HG03060 (cell line): ENCODE results near the gene LIMS1.
"Not testable (repeated sequence)": the region's sequence is repeated elsewhere in the genome, so short reads cannot be mapped to it uniquely, and the experiment has no call there.

Experiments used
- ATAC-seq: cut with Tn5 transposase; IDR thresholded peaks from one replicate; pipeline ENCODE4 v1.9.1; 2021; ENCODE audit warnings: low read depth, moderate number of reproducible peaks; ENCODE audit not compliant: unreplicated experiment

Gene LIMS1

DNA sequence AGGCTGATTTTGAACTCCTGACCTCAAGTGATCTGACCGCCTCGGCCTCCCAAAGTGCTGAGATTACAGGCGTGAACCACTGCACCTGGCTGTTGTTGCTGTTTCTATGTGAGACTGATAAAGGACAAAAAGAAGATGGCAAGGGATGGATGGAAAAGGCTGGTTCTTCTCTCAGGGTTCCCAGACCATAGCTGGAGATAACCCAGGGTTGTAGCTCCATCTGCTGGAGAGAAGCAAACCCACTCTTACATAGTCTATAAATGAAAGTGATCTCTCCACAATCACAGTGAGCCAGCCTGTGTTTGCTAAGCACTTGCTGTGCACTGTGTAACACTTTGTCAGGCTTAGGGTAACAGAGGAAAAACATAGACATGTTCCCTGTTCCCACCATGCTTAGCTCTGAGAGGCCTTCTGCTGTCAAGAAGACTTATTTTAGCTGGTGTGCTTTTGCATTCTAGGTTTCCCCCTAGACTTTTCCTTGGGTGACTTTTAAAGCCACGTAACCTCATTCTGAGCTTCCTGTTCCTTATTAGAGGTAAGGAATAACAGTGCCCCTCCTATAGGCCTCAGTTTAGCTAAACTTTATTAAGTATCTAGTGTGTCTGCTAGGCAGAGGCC is 49.7 kb downstream of the LIMS1 start:
- ATAC-seq, result peak; percentile 60

DNA sequence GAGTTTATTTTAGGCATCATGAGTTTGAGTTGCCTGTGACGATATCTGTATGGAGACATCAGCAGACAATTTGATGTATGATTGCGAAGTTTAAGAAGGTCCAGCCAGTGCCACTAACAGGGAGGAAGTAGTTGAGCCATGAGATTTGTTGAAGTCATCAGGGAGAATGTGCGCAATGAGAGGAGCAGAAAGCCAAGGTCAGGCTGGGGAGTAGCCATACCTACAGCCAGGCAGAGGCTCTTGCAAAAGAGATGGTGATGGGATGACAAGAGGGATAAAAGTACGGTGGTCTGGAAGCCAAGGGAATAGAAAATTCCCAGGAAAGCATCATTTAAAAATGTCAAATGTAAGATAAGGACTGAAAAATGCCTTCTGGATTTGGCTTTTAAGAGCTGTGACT is 51.2 kb downstream of the LIMS1 start:
- no peak for ATAC-seq

DNA sequence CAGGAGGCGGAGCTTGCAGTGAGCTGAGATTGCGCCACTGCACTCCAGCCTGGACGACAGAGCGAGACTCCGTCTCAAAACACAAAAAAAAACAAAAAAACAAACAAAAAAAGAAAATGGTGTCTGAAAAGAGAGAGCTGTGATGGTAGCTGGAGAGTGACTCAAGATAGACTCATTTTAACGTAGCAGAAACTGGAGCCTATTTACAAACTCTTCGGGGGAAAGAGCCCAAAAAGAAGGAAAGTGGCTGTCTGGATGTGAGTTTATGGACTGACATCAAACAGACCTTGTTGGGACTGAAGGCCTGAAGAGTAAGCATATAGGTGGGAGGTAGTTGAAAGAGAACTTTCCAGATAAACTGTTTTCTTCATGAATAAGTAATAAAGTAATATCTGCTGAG is 51.8 kb downstream of the LIMS1 start:
- no peak for ATAC-seq

DNA sequence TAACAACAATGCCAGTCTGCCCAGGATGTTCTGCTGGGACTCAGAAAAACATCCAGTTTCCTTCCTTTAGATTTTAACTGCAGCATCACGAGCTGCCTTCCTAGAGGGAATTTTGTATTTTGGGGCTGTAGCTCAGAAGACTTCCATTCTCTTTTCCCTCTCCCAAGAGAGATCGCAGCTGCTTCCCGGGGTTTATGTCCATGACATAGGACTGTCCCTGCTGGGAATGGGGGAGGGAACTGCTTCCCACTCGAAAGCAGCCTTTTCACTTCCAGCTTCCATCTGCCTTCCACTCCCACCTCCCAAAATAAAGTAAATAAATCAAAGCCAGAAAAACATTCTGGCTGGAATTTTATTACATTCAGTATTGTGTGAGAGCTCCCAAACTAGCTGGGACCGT is 52.4 kb downstream of the LIMS1 start:
- no peak for ATAC-seq

DNA sequence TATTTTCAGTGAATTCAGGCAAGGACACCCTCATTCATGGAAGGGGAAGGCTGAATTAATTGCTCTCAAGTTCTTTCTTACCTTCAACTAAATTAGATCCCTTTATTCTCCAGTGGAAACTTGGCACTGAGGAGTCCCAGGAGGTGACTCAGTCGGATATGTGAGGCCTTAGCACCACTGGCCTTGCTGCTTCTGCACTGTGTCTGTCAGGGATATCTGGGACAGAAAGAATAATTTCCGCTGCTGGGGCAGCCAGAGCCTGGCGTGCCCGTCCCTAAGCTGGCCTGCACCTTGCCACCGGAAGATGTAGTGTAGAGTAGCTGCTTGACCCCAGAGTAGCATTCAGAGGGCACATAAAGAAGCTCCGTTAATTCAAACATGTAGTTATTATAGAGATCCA is 53.4 kb downstream of the LIMS1 start:
- ATAC-seq, result no peak

DNA sequence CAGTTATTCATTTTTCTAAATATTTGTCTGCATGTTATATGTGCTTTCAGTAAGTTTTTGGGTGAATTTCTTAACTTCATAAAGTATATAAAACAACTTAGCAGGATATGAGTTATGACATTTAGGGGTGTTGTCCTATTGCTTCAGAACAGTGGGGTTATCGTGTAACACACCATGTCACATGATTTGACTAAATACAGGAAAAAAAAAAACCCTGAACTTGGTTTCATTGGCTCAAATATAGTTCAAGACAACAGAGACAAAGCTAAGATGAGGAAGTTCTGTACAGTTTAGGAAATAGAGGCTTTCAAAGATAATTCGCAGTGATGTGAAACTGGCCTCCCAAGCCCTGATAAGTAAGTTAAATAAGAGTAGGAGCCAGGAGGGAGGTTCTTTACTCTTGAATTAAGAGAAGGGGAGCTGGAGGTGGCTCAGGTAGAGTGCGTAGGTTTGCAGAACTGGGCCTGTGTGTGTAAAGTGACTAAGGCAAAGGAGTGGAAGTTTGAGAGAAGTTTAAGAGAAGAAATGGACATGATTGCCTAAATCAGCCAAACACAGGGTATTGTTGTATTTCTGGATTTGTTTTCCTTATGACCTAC is 53.9 kb downstream of the LIMS1 start:
- ATAC-seq, result peak; percentile 35

DNA sequence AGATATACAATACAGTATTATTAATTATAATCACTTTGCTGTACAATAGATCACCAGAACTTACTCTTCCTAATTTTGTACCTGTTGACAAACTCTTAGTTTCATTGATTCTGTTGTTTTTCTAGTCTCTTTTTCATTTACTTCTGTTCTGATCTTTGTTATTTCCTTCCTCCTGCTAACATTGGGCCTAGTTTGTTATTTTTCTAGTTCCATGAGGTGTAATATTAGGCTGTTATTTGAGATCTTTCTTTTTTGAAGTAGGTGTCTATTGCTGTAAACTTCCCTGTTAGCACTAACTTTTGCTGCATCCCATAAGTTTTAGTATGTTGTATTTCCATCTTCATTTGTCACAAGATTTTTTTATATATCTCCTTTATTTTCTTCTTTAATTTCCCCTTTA is 55.1 kb downstream of the LIMS1 start:
- ATAC-seq, result no peak

DNA sequence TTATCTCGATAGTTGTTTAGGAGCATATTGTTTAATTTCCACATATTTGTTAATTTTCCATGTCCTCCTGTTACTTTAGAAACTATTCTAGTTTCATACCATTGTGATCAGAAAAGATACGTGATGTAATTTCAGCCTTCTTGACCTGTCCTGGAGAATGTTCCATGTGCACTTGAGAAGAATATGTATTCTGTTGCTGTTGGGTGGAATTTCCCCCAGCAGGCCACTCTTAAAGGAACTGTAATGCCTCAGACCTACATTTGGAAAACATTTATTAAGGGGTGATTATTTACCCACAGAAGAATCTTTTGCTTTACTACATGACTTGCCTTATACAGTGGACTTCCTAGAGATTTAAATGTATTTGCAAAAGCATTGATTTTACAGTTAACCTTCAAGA is 55.5 kb downstream of the LIMS1 start:
- no peak for ATAC-seq

DNA sequence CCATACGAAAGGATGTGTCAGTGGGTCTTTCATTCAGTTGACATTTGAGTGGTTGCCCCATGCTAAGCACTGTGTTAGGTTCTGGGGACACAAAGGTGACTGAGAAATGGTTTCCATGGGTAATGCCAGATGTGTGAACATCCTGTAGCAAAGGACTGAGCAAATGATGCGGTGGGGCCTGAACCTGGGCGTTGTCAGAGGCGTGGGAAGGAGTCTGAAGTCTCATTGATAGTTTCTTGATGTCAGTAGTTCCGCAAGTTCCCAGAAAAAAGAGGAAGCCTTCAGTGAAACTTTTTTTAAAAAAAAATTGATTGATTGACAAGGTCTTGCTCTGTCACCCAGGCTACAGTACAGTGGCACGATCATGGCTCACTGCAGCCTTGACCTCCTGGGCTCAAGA is 56.9 kb downstream of the LIMS1 start:
- ATAC-seq, result no peak

DNA sequence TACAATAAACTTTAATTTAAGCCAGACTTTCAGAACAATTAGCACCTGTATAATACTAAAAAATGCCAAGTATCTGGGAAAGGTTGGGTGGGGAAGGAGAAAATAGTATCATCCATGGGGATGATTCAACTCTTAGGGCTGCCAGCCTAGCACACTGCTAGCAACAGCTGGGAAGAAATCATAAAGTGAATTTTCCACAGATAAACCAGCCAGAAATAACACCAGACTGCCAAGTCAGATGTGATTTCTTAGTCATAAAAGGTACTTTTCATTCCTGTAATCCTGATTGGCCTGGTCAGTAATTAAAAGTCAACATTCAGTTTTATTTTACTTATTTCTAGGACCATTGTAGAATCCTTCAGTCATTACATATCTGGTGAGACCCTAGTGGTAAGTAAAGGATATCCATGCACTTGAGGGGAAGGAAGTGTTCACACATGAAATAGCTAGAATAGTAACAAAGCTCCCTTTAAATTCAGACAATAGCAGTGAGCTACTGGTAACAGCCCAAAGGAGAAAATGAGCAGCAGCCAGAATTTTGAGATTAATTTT is 59.4 kb downstream of the LIMS1 start:
- ATAC-seq, result peak; percentile 5

DNA sequence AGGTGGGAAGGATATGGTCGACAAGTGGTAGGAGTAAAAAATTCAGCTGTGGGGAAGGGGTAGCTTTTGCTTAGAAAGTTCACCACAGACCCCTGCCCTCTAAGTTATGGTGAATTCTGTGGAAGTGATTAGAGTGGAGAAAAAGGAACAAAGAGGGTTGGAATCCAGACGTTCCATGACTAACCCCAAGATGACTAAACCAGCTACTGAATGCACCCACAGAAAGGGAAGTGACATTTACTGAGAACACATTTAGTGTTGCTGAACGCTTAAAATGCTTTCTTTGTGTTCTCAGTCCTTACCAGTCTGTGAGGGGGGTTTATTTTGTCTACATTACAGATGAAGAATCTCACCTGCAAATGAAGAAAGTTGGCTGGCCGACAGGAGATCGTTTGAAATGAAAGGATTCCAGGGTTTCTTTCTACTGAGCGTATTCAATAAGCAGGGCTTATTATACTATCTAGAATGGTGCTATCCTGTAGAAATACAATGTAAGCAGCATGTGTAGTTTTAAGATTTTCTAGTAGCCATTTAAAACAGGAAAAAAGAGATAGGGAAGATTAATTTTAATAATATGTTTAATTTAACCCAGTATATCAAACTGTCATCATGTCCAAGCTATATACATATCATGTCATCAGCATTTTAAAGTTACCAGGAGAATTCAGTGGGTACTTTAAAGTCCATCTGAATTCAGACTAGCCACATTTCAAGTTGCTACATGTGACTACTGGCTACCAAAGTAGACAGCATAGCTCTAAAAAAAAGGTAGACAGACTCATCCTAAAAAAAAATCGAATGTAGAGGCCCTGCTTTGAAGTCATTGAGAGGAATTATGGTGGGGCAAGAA is 60.1 kb downstream of the LIMS1 start:
- ATAC-seq, result peak; percentile 92

DNA sequence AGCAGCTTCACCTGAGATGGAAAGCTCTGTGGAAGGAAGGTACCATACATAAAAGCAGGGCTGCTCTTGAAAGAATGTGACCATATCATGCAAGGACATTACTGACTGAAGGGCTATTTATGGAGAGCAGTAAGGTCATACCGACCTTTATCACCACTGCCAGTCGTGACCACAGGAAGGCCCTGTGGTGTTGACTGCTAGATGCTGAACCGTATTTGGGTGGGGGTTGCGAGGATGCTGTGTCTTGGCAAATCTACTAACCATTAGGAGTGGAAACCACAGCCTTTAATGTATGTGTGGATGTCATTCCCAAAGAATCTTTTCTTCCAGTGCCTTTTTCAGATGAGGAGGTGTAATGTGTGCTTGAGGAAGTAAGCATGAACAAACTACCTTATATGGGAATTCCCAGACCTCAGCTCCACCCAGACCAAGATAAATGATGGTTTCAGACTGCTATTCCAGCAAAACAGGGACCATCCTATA is 60.8 kb downstream of the LIMS1 start:
- peak; percentile 48 for ATAC-seq

DNA sequence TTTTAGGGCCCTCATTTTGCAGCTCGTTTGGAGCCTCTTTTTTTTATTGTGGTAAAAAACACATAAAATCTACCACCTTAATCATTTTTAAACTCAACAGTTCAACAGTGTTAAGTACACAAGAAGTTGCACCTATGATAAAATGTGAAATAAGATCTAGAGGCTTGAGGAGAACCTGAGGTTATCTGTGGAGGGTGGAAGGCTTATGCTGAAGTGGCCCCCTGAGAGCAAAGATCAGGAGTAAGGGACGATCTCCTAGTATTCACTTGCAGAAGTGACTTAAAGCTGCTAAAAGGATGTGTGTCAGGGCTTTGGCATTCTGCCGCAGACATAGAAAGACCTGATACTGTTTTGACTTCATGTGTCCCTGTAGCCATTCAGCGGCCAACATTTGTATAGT is 61.5 kb downstream of the LIMS1 start:
- not testable (repeated sequence) for ATAC-seq

DNA sequence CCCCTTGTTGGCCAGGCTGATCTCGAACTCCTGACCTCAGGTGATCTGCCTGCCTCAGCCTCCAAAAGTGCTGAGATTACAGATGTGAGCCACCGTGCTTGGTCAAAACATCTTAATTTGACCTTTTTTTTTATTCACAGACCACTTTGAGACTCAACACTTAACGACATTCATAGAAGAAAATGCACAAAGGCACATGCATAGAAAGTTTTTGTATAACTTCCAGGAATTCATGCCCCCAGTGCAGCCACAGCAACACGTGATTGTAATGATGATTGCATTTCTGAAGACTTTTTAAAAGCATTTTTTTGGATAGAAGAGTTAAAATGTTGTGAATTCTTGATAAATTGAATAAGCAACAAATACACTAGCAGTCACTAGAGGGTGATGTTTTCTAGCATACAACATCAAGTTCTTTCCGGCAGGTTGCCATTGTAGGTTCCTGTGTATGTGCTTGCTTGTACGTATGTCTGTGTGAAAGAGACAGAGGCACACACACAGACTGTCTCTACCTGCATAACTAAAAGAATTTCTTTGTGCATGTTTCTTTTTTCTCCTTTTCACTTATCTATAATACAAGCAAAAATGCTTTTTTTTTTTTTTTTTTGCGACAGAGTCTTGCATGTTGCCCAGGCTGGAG is 63.0 kb downstream of the LIMS1 start:
- ATAC-seq, result not testable (repeated sequence)

DNA sequence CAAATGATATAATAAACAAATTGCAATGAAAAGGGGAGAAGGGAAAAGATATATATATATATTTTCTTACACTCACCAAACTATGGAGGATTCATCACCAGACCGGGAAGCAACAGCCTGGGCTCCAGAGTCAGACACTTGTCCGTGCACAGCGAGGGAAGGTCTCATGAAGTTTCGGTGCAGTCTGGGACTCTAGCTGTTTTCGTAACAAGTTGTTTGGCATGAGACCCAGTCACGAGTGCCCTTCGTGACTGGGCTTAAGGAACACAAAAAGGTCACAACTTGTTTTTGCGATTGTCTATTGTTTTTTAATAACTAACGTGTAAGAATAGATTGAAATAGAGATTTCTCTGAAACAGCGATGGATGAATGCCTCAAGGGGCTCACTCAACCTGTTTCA is 66.9 kb downstream of the LIMS1 start:
- not testable (repeated sequence) for ATAC-seq

DNA sequence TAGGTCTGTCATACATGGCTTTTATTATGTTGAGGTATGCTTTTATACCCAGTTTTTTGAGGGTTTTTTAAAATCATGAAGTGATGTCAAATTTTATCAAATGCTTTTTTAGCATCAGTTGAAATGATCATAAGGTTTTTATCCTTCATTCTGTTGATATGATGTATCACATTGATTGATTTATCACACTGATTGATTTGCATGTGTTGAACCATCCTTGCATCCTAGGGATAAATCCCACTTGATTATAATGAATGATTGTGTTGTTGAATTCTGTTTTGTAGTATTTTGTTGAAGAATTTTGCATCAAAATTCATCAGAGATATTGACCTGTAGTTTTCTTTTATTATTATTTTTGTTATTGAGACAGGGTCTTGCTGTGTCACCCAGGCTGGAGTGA is 68.2 kb downstream of the LIMS1 start:
- no peak for ATAC-seq

DNA sequence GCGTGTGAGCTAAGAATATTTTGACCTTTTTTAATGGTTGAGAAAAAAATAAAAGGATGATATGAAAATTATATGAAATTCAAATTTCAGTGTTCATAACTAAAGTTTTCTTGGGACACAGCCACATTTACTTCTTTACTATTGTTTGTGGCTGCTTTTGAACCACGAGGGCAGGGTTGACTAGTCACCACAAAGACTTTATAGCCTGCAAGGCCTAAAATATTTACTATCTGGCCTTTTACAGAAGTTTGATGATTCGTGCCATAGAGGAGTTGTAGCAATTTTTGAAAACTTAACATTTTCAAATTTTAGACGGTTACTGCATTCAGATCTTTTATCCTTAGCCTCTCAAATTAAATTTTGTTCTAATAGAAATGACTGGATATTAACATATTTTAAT is 69.9 kb downstream of the LIMS1 start:
- ATAC-seq, result no peak

DNA sequence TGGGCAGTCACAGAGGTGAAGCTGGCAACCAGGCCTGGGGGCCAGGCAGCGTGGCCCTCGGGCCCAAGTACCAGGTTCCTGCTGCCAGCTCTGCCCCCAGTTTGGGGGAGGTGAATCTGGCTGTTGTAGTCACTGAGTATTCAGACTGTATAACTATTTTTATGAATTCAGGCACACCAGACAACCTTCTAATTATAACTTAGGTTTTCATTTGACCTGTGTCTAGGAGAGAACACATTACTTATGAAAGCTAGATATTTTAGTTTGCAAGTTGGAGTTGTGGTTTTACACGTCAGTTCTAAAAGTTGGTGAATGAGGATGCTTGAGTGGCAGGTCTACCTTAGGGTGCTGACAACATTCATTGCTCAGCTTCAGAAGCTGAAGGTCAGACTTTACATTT is 71.7 kb downstream of the LIMS1 start:
- ATAC-seq, result peak; percentile 53

DNA sequence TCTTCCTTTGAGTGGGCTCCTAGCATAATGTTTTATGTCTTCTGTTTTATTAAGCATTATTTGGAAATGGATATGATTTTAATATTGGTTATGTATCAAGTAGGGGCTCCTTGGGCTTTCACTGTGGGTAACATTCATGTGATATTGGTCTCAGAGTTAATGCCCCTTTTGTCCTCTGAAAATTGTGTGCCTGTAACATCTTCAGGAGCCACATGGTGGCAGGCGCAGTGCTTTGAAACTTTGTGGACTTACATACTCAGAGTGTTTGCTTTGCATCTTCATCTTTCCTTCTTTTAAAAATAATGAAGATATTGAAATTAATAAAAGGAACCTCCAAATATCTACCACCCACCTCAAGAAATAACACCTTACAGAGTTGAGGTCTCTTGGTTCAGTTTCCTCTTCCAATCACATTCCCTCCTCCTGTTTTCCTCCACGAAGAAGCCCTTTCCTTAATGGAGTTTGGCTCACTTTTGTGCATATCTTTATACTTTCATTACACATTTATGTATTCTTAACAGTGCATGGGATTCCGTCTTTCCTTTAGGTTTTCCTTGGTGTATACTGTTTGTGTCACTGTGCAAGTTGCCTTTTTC is 73.5 kb downstream of the LIMS1 start:
- ATAC-seq, result no peak

DNA sequence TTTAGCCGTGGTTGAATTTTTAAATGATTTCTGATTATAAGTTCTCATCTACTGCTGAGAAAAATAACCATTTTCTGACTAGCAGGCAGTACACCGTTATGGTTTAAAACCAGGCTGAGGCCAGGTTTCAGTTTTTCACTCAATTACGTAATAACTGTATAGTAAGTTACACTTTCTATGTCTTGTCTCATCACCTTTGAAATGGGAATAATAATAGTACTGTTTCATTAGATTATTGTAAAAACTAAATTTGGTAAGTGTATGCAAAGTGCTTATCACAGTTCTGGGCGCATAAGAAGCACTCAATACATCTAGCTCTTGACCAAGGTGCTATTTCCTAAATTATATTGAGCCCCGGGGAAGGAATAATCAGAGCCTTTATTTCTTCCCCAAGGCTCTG is 76.8 kb downstream of the LIMS1 start:
- ATAC-seq, result no peak

DNA sequence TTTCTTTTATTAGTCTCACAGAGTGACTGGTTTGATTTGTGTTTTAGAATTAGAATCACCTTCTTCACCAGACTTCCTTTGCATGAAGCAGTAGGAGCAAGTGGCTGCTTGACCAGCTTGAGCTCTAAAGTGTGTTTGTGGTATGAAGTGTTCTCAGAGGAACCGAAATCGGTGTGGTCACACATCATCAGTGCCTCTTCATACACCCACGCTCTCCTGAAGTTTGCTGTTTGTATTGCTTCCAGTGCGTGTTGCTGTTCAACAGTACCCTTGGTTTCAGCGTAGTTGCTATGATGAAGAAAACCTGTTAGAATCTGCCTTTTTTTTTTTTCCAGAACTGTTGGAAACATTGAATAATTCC is 77.9 kb downstream of the LIMS1 start:
- peak; percentile 67 for ATAC-seq
